ENCODE results near the gene HNF4A. TPM values are rescaled to one million over a fixed set of nuclear protein-coding genes. Genes with fewer than 3 reads are reported as not detected.

The HNF4A gene
- total and polyA plus RNA-seq, 2 of the 13 experiments (the other 11 are each of a cell fraction or from before 2014, with no cell fraction given), result 80.9 to 169 TPM

- TF ChIP-seq MLX (CRISPR knock-in tag; IDR thresholded peaks at IDR 0.05), result no peak
- no peak for TF ChIP-seq ZNF484 (CRISPR knock-in tag; IDR thresholded peaks at IDR 0.05; ENCODE audit: borderline replicate concordance, low read depth)
- no peak for TF ChIP-seq ZNF101 (CRISPR knock-in tag; IDR thresholded peaks at IDR 0.05; ENCODE audit: borderline replicate concordance, low read depth)
- TF ChIP-seq SAFB2 (CRISPR knock-in tag; IDR thresholded peaks at IDR 0.05; ENCODE audit: borderline replicate concordance, low read depth), result no peak
- no peak for TF ChIP-seq SKI (IDR thresholded peaks at IDR 0.05; ENCODE audit: partially characterized antibody)
- TF ChIP-seq KDM5B (CRISPR knock-in tag; IDR thresholded peaks at IDR 0.05; ENCODE audit: borderline replicate concordance), result no peak
- TF ChIP-seq ZNF24 (IDR thresholded peaks at IDR 0.05), result no peak
- TF ChIP-seq TFE3 (CRISPR knock-in tag; IDR thresholded peaks at IDR 0.05), result no peak
- peak; percentile 15; the same call in 1 of the 2 replicates for TF ChIP-seq SOX5 (CRISPR knock-in tag; IDR thresholded peaks at IDR 0.05; ENCODE audit: borderline replicate concordance)
- no peak for TF ChIP-seq ZNF234 (CRISPR knock-in tag; conservative IDR thresholded peaks at IDR 0.05)
- no peak for TF ChIP-seq ELF1 (CRISPR knock-in tag; IDR thresholded peaks at IDR 0.05)
- no peak for TF ChIP-seq ZNF354B (CRISPR knock-in tag; IDR thresholded peaks at IDR 0.05)
- TF ChIP-seq REL (CRISPR knock-in tag; conservative IDR thresholded peaks at IDR 0.05), result no peak
- no peak for TF ChIP-seq ZNF713 (CRISPR knock-in tag; IDR thresholded peaks at IDR 0.05)
- no peak for TF ChIP-seq ZNF383 (CRISPR knock-in tag; IDR thresholded peaks at IDR 0.05; ENCODE audit: borderline replicate concordance)
- no peak for TF ChIP-seq E2F2 (CRISPR knock-in tag; IDR thresholded peaks at IDR 0.05; ENCODE audit: borderline replicate concordance)
- no peak for TF ChIP-seq STAT6 (CRISPR knock-in tag; IDR thresholded peaks at IDR 0.05; ENCODE audit: borderline replicate concordance)
- TF ChIP-seq ZMAT3 (CRISPR knock-in tag; conservative IDR thresholded peaks at IDR 0.05), result no peak
- TF ChIP-seq ZIK1 (CRISPR knock-in tag; IDR thresholded peaks at IDR 0.05; ENCODE audit: borderline replicate concordance, low read depth), result no peak
- no peak for TF ChIP-seq MTA3 (CRISPR knock-in tag; IDR thresholded peaks at IDR 0.05)
- TF ChIP-seq IKZF1 (IDR thresholded peaks at IDR 0.05), result no peak
- TF ChIP-seq POLR2AphosphoS2 (IDR thresholded peaks at IDR 0.05; ENCODE audit: low read depth, low read length), result no peak
- TF ChIP-seq ZBTB25 (CRISPR knock-in tag; IDR thresholded peaks at IDR 0.05), result no peak
- no peak for TF ChIP-seq BATF2 (CRISPR knock-in tag; IDR thresholded peaks at IDR 0.05)
- TF ChIP-seq ZNF501 (CRISPR knock-in tag; IDR thresholded peaks at IDR 0.05), result no peak
Measured at GRCh38 chr20:44409132-44409600, 53.7 kb downstream of the HNF4A start (continued).
